Neural cell (in vitro differentiated cells): ENCODE results near the gene TMEM89. TPM values are rescaled to one million over a fixed set of nuclear protein-coding genes. Genes with fewer than 3 reads are reported as not detected.

ENCODE experiments used
- H2AFZ ChIP-seq: fragments of 200-600, 300-800 bp; sonication (generic), shearing (Covaris generic); 2 replicates; pipeline ENCODE4 v1.6.0; 2014; ENCODE audit warnings: low read depth, mild to moderate bottlenecking, antibody characterized with exemption, low read length, moderate library complexity
- H3F3A ChIP-seq: fragments of 200-600 bp; shearing (Covaris generic); 2 replicates; pipeline ENCODE4 v1.6.1; 2016; ENCODE audit warnings: mild to moderate bottlenecking, moderate library complexity, mixed read lengths, antibody characterized with exemption, low read length; ENCODE audit not compliant: insufficient read depth, poor library complexity, severe bottlenecking
- H3K27ac ChIP-seq: fragments of 200-600, 300-800 bp; sonication (generic), shearing (Covaris generic); 2 replicates; pipeline ENCODE4 v1.5.1; 2014; ENCODE audit warnings: mild to moderate bottlenecking, low read length, moderate library complexity
- H3K27me3 ChIP-seq: fragments of 300-800, 200-600 bp; sonication (generic), shearing (Covaris generic); 2 replicates; pipeline ENCODE4 v1.6.0; 2014; ENCODE audit warnings: mild to moderate bottlenecking, low read depth, low read length, moderate library complexity; ENCODE audit not compliant: insufficient read depth
- H3K36me3 ChIP-seq: fragments of 300-800, 200-600 bp; sonication (generic), shearing (Covaris generic); 2 replicates; pipeline ENCODE4 v1.5.1; 2014; ENCODE audit warnings: mild to moderate bottlenecking, antibody characterized with exemption, low read length, moderate library complexity; ENCODE audit not compliant: insufficient read depth
- H3K4me2 ChIP-seq: fragments of 300-800, 200-600 bp; sonication (generic), shearing (Covaris generic); 2 replicates; pipeline ENCODE4 v1.6.0; 2014; ENCODE audit warnings: mild to moderate bottlenecking, low read length
- H3K4me3 ChIP-seq: fragments of 300-800, 200-600 bp; sonication (generic), shearing (Covaris generic); 2 replicates; pipeline ENCODE4 v1.5.1; 2014; ENCODE audit warnings: mild to moderate bottlenecking, low read length, moderate library complexity
- H3K79me2 ChIP-seq: fragments of 200-600 bp; shearing (Covaris generic); replicated peaks from 2 replicates; pipeline ENCODE4 v1.6.0; 2014; ENCODE audit warnings: mild to moderate bottlenecking, low read length, moderate library complexity; ENCODE audit not compliant: insufficient read depth
- H3K9ac ChIP-seq: fragments of 300-800, 200-600 bp; sonication (generic), shearing (Covaris generic); 2 replicates; pipeline ENCODE4 v1.6.1; 2016; ENCODE audit warnings: mild to moderate bottlenecking, low read length, mixed read lengths
- H3K9me2 ChIP-seq: fragments of 200-600 bp; shearing (Covaris generic); 2 replicates; pipeline ENCODE4 v1.6.1; 2016; ENCODE audit warnings: mild to moderate bottlenecking, low read length, mixed read lengths; ENCODE audit not compliant: insufficient read depth
- H3K9me3 ChIP-seq: fragments of 200-600, 300-800 bp; sonication (generic), shearing (Covaris generic); 2 replicates; pipeline ENCODE4 v1.6.1; 2016; ENCODE audit warnings: mild to moderate bottlenecking, mixed run types, low read length, moderate library complexity, mixed read lengths
- H4K20me1 ChIP-seq: fragments of 200-600 bp; shearing (Covaris generic); 2 replicates; pipeline ENCODE4 v1.6.1; 2016; ENCODE audit warnings: mild to moderate bottlenecking, mixed run types; ENCODE audit not compliant: insufficient read depth
- CTCF ChIP-seq: fragments of 450-650 bp; IDR thresholded peaks from 2 replicates; pipeline ENCODE4 v1.5.1; 2014; ENCODE audit warnings: antibody characterized with exemption, mild to moderate bottlenecking, moderate library complexity; ENCODE audit not compliant: poor library complexity, severe bottlenecking
- EP300 ChIP-seq: fragments of 450-650 bp; conservative IDR thresholded peaks from 2 replicates; pipeline ENCODE4 v1.6.1; 2014; ENCODE audit warnings: antibody characterized with exemption, mild to moderate bottlenecking, moderate library complexity; ENCODE audit not compliant: poor library complexity, severe bottlenecking
- EZH2 ChIP-seq: fragments of 200-600, 300-800 bp; shearing (Covaris generic), sonication (generic); IDR thresholded peaks from 2 replicates; pipeline ENCODE4 v1.6.1; 2014; ENCODE audit warnings: antibody characterized with exemption, low read length, borderline replicate concordance, mild to moderate bottlenecking; ENCODE audit not compliant: insufficient read depth, poor library complexity, severe bottlenecking
- MXI1 ChIP-seq: fragments of 450-650 bp; conservative IDR thresholded peaks from 2 replicates; pipeline ENCODE4 v1.6.1; 2014; ENCODE audit warnings: antibody characterized with exemption, mild to moderate bottlenecking; ENCODE audit not compliant: poor library complexity, severe bottlenecking
- POLR2AphosphoS5 ChIP-seq: IDR thresholded peaks from 2 replicates; pipeline ENCODE4 v1.6.1; 2012
- RAD21 ChIP-seq: fragments of 450-650 bp; conservative IDR thresholded peaks from 2 replicates; pipeline ENCODE4 v1.6.1; 2014; ENCODE audit warnings: antibody characterized with exemption, mild to moderate bottlenecking, moderate library complexity
- REST ChIP-seq: IDR thresholded peaks from 2 replicates; pipeline ENCODE4 v1.6.1; 2012; ENCODE audit warnings: borderline replicate concordance
- SMC3 ChIP-seq: fragments of 450-650 bp; conservative IDR thresholded peaks from 2 replicates; pipeline ENCODE4 v1.6.1; 2014; ENCODE audit warnings: antibody characterized with exemption, mild to moderate bottlenecking, moderate library complexity; ENCODE audit not compliant: poor library complexity
- TAF1 ChIP-seq: IDR thresholded peaks from 2 replicates; pipeline ENCODE4 v1.6.1; 2012; ENCODE audit warnings: low read depth
- polyA plus RNA-seq: library from polyadenylated mRNA; depleted of rRNA; stranded (reverse); fragments of >200 nt; gene quantifications from 2 replicates; pipeline ENCODE4 v1.2.3, GENCODE V29; 2014

The TMEM89 gene
- polyA plus RNA-seq, 1 donor from 2014 or later, result 0.52 TPM

DNA sequence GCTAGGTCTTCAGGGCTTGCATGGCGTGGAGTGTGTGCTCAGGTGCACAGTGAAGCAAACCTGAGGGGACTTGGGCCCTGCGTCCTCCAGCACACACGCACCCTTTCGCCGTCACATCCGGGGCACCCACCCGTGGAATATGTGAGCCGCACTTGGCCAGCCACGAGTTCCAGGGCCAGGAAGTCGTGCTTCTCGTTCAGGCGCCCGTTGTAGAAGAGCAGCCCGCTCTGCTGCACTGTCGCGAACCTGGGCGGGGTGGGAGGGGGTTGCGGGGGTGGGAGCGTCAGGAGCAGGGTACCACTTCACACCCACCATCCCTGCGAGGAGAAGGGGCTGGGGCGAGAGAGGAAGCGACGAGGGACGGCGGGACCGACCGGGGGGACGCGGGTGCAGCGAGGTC lies 34.0 kb upstream of the TMEM89 start:
- H3F3A ChIP-seq, result no peaks in the 10 kb centered on the region
- TF ChIP-seq REST (no peak), EP300 (no peak), MXI1 (no peak), POLR2AphosphoS5 (no peak), CTCF (no peak), RAD21 (no peak), EZH2 (no peak), SMC3 (no peak), TAF1 (no peak)
- peaks cover 43% of the 10 kb centered on the region for H3K36me3 ChIP-seq
- H2AFZ ChIP-seq, result no peak overlapping the region
- H3K9me3 ChIP-seq, result peaks cover 28% of the 10 kb centered on the region
- no peak overlapping the region for H3K27ac ChIP-seq
- peaks cover 8% of the 10 kb centered on the region for H4K20me1 ChIP-seq
- peaks cover 28% of the 10 kb centered on the region for H3K79me2 ChIP-seq
- H3K27me3 ChIP-seq, result no peaks in the 10 kb centered on the region
- H3K4me2 ChIP-seq, result no peak overlapping the region
- H3K9ac ChIP-seq, result no peak overlapping the region
- H3K9me2 ChIP-seq, result no peaks in the 10 kb centered on the region
- peak overlapping the region; percentile 73 for H3K4me3 ChIP-seq

- Histone ChIP-seq H3K79me2 (peaks cover 23% of the 10 kb centered on the region), H3K4me2 (no peak overlapping the region)
These were observed 33.5 kb upstream of the TMEM89 start for GRCh38 chr3:48655063-48655462.

More at GRCh38 chr3:48655063-48655462, 33.5 kb upstream of the TMEM89 start:
- Histone ChIP-seq H3F3A (no peaks in the 10 kb centered on the region), H2AFZ (no peak overlapping the region), H4K20me1 (peaks cover 8% of the 10 kb centered on the region), H3K9ac (no peak overlapping the region), H3K36me3 (peaks cover 38% of the 10 kb centered on the region), H3K27ac (no peak overlapping the region), H3K4me3 (peak overlapping the region; percentile 13), H3K9me3 (peaks cover 23% of the 10 kb centered on the region), H3K9me2 (no peaks in the 10 kb centered on the region), H3K27me3 (no peaks in the 10 kb centered on the region)
- TF ChIP-seq MXI1 (no peak), EZH2 (no peak)
